Measurements from ENCODE around the gene TEX55. TPM values are rescaled to one million over a fixed set of nuclear protein-coding genes. Genes with fewer than 3 reads are reported as not detected.
A peak's percentile ranks its signal among the peaks of the same experiment; 100 is the strongest.
"Not testable (repeated sequence)": the region's sequence is repeated elsewhere in the genome, so short reads cannot be mapped to it uniquely, and the experiment has no call there.

The TEX55 gene
- total RNA-seq, 1 experiment from 2014 or later: not detected

- no peak for DNase-seq (ENCODE audit: low read depth)
Observed at GRCh38 chr3:119160815-119161214, 14.8 kb downstream of the TEX55 start.

- DNase-seq (ENCODE audit: low read depth): no peak
Observed at GRCh38 chr3:119161240-119161639, 15.3 kb downstream of the TEX55 start.

- DNase-seq (ENCODE audit: low read depth): not testable (repeated sequence)
Observed at GRCh38 chr3:119164745-119165144, 18.8 kb downstream of the TEX55 start.

- no peak for DNase-seq (ENCODE audit: low read depth)
Observed at GRCh38 chr3:119170821-119171220, 24.9 kb downstream of the TEX55 start.

- DNase-seq (ENCODE audit: low read depth): no peak
Observed at GRCh38 chr3:119173325-119173724, 27.4 kb downstream of the TEX55 start, which contains the start of gene UPK1B. Gene UPK1B, plus strand, starts transcription at chr3:119173598. Its CDS starts 13,144 bp downstream, at chr3:119186742.

- peak; percentile 54 for DNase-seq (ENCODE audit: low read depth)
Observed at GRCh38 chr3:119175872-119176756, 30.1 kb downstream of the TEX55 start.

GRCh38 chr3:119176778-119177177 is 30.8 kb downstream of the TEX55 start:
- DNase-seq (ENCODE audit: low read depth): no peak

GRCh38 chr3:119177321-119177720 is 31.4 kb downstream of the TEX55 start:
- no peak for DNase-seq (ENCODE audit: low read depth)

GRCh38 chr3:119181765-119182164 is 35.8 kb downstream of the TEX55 start:
- peak; percentile 41 for DNase-seq (ENCODE audit: low read depth)

GRCh38 chr3:119184111-119184510 is 38.1 kb downstream of the TEX55 start:
- no peak for DNase-seq (ENCODE audit: low read depth)

- DNase-seq (ENCODE audit: low read depth): peak; percentile 66
Observed at GRCh38 chr3:119184796-119185570, 39.0 kb downstream of the TEX55 start.

- DNase-seq (ENCODE audit: low read depth): no peak
Observed at GRCh38 chr3:119187266-119187665, 41.3 kb downstream of the TEX55 start.

GRCh38 chr3:119191800-119192199 is 45.8 kb downstream of the TEX55 start:
- DNase-seq (ENCODE audit: low read depth): no peak

- no peak for DNase-seq (ENCODE audit: low read depth)
Observed at GRCh38 chr3:119194237-119195150, 48.5 kb downstream of the TEX55 start.

- no peak for DNase-seq (ENCODE audit: low read depth)
Observed at GRCh38 chr3:119195151-119195476, 49.1 kb downstream of the TEX55 start.

- no peak for DNase-seq (ENCODE audit: low read depth)
Observed at GRCh38 chr3:119195911-119196310, 49.9 kb downstream of the TEX55 start.

Other genes starting within 250 kb of the TEX55 start
- gene IGSF11, start 111.3 kb upstream of the TEX55 start, total RNA-seq (2014; rRNA removed; shearing (Covaris generic)): 0.06 and 0.11 TPM in 2 replicates
- not detected in 2 replicates for gene UPK1B, start 27.4 kb downstream of the TEX55 start, total RNA-seq (2014; rRNA removed; shearing (Covaris generic))
- gene B4GALT4, start 94.7 kb downstream of the TEX55 start, total RNA-seq (2014; rRNA removed; shearing (Covaris generic)): 15.0 and 15.9 TPM in 2 replicates
- gene ARHGAP31, start 148.2 kb downstream of the TEX55 start, total RNA-seq (2014; rRNA removed; shearing (Covaris generic)): 14.3 and 14.6 TPM in 2 replicates

Measured in Daoy (cell line).